Stimulated activated CD8-positive, alpha-beta memory T cell treated with anti-CD3 and anti-CD28 coated beads, Interleukin-12 subunit alpha, Interleukin-12 subunit beta, amount 100 ng/mL, for 24 hours (primary cell): ENCODE measurements around the gene CTSF.

ENCODE experiments used
- DNase-seq: peaks from one replicate; pipeline ENCODE4 v3.0.0-alpha.2; 2020; ENCODE audit errors: extremely low read depth

Gene CTSF

GRCh38 chr11:66532784-66533183, 35.6 kb downstream of the CTSF start:
- DNase-seq: no peak

GRCh38 chr11:66531841-66532240, 36.6 kb downstream of the CTSF start:
- no peak for DNase-seq

DNA sequence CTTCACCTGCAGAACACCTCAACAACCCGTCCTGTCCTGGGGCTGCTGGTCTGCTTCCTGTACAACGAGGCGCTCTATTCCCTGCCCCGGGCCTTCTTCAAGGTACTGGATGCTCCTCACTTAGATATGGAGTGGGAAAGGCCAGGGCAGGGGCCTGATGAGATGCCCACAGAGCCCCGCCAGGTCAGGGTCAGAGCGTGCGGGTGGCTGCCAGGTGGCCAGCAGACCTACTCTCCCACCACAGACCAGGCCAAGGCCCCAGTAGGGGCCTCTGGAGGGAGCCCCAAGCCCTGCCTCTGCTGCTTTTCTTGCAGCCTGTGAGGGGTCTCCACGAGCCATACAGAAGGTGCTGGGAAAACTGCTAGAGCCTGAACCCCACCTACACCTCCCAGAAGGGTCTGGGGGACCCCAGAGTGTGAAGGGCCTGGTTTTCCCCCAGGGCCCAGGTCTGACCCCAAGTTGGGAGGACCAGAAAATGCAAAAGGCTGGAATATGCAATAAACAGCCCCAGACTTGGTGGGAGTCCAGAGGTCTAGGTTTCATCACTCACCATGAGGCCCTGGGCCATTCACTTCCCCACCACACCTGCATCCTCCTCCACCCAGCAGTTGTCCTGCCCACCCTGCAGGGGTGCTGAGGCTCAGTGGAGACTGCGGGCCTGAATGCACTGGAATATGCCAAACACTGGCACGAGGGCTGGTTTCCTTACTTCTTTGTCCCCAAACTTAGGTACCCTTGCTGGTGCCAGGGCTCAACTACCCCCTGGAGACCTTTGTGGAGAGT, 37.3 kb downstream of the CTSF start:
- no peak for DNase-seq

- DNase-seq: no peak
These were observed 38.8 kb downstream of the CTSF start for GRCh38 chr11:66529655-66530054.

GRCh38 chr11:66529069-66529468, 39.3 kb downstream of the CTSF start:
- DNase-seq: no peak

DNA sequence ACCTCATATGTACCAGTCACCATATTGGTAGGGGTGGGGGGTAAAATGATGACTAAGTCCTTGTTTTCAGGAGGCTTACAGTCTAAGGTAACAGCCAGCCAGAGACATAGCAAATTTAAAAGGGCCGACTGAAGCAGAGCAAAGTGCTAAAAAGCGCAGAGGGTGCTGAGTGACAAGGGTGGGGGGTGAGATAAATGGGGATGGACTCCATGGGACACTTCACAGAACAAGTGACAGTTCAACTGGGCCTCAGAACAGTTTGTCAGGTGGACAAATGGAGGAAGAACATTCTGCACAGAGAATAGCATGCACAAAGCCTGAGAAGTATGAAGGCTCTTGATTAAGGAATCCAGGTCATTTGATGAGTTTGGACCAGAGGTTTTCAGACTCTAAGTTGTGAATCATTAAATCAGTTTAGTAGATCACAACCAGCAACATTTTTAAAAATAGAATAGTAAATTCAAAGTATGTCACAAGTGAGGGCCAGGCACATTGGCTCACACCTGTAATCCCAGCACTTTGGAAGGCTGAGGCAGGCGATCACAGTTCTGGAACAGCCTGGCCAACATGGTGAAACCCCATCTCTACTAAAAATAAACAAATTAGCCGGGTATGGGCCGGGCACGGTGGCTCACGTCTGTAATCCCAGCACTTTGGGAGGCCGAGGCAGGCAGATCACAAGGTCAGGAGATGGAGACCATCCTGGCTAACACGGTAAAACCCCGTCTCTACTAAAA, 43.9 kb downstream of the CTSF start:
- no peak for DNase-seq

GRCh38 chr11:66523611-66524010, 44.8 kb downstream of the CTSF start:
- DNase-seq: no peak
